Measurements from ENCODE around the gene CIZ1. TPM values are rescaled to one million over a fixed set of nuclear protein-coding genes. Genes with fewer than 3 reads are reported as not detected.

CIZ1 gene
- total RNA-seq, 1 donor from 2014 or later, result 164 TPM

- Mint-ChIP-seq H3K27ac (no peak overlapping the region), H3K4me1 (ENCODE audit: low read depth) (peaks cover 4% of the 10 kb centered on the region), H3K4me3 (ENCODE audit: low read depth) (no peak overlapping the region), H3K36me3 (ENCODE audit: insufficient read depth) (no peaks in the 10 kb centered on the region), H3K27me3 (peaks cover 12% of the 10 kb centered on the region), H3K9me3 (ENCODE audit: low read depth) (no peaks in the 10 kb centered on the region)
- TF ChIP-seq, protein P1, sequence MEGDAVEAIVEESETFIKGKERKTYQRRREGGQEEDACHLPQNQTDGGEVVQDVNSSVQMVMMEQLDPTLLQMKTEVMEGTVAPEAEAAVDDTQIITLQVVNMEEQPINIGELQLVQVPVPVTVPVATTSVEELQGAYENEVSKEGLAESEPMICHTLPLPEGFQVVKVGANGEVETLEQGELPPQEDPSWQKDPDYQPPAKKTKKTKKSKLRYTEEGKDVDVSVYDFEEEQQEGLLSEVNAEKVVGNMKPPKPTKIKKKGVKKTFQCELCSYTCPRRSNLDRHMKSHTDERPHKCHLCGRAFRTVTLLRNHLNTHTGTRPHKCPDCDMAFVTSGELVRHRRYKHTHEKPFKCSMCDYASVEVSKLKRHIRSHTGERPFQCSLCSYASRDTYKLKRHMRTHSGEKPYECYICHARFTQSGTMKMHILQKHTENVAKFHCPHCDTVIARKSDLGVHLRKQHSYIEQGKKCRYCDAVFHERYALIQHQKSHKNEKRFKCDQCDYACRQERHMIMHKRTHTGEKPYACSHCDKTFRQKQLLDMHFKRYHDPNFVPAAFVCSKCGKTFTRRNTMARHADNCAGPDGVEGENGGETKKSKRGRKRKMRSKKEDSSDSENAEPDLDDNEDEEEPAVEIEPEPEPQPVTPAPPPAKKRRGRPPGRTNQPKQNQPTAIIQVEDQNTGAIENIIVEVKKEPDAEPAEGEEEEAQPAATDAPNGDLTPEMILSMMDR (IDR thresholded peaks at IDR 0.05; ENCODE audit: unreplicated experiment), result no peak
- DNase-seq (ENCODE audit: low spot score, unreplicated experiment), result no peak
Measured at GRCh38 chr9:128152133-128153059, 39.0 kb downstream of the CIZ1 start.

DNA sequence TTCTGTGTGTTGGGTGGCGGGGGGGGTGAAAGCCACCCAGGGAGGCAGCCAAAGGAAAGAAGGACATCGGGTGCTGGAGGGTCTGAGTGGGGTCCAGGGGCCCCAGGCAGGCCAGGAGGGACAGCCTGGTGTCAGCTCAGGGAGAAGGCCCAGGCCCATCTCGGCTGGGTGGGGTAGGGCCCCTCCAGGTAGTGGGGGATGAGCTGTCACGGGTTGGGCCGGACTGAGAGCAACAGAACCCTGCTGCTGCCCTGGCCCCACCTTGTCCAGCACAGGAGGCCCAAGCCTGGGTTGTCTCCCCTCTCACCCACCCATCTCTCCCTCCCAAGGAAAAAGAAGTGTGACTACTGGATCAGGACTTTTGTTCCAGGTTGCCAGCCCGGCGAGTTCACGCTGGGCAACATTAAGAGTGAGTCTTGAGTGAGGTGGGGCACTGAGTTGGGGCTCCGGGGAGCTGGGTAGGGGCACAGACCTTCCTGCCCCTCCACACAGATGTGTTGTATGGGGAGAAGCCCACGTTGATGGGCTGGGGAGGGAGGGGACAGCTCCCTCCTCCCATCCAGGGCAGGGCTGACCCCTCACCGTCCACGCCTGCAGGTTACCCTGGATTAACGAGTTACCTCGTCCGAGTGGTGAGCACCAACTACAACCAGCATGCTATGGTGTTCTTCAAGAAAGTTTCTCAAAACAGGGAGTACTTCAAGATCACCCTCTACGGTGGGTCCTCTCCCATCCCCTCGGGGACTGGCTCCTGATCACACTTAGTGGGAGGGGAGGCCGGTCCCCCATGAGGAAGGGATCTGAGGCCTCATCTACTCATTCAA is 39.9 kb downstream of the CIZ1 start:
- TF ChIP-seq, protein P1 (IDR thresholded peaks at IDR 0.05; ENCODE audit: unreplicated experiment), result no peak
- no peak for DNase-seq (ENCODE audit: low spot score, unreplicated experiment)
- H3K4me3 Mint-ChIP-seq (ENCODE audit: low read depth), result no peak overlapping the region
- peaks cover 4% of the 10 kb centered on the region for H3K4me1 Mint-ChIP-seq (ENCODE audit: low read depth)
- peaks cover 12% of the 10 kb centered on the region for H3K27me3 Mint-ChIP-seq
- H3K9me3 Mint-ChIP-seq (ENCODE audit: low read depth), result no peaks in the 10 kb centered on the region
- no peaks in the 10 kb centered on the region for H3K36me3 Mint-ChIP-seq (ENCODE audit: insufficient read depth)
- H3K27ac Mint-ChIP-seq, result no peak overlapping the region

- DNase-seq (ENCODE audit: low spot score, unreplicated experiment), result no peak
- Mint-ChIP-seq H3K4me1 (ENCODE audit: low read depth) (peaks cover 4% of the 10 kb centered on the region), H3K27ac (peak overlapping the region; percentile 37), H3K4me3 (ENCODE audit: low read depth) (no peak overlapping the region), H3K27me3 (peaks cover 12% of the 10 kb centered on the region), H3K36me3 (ENCODE audit: insufficient read depth) (no peaks in the 10 kb centered on the region), H3K9me3 (ENCODE audit: low read depth) (no peaks in the 10 kb centered on the region)
- TF ChIP-seq, protein P1 (IDR thresholded peaks at IDR 0.05; ENCODE audit: unreplicated experiment), result peak; percentile 40
Measured at GRCh38 chr9:128150594-128151308, 40.6 kb downstream of the CIZ1 start.

DNA sequence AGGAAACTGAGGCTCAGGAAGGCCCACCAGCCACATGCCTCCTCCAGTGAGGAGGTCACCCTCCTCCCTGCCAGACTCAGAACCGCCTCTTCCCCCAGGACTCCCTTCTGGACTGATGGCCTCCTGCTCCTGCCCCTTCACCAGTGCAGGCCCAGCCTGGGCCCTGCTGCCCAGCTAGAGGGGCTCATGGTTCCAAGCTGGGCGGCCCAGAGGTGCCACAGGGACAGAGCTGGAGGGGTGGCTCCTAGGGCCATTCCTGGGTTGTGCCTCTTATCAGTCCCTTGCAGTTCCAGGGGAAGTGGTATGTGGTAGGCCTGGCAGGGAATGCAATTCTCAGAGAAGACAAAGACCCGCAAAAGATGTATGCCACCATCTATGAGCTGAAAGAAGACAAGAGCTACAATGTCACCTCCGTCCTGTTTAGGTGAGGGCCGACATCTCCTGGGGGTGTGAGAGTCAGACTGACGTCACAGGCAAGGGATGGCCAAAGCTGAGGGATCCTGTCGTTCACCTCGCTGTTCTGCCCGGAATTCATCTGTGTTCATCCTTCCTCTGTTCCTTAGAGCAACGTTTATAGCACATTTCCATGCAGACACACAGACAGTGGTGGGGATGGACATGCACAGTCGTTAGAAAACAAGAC is 41.3 kb downstream of the CIZ1 start:
- no peaks in the 10 kb centered on the region for H3K9me3 Mint-ChIP-seq (ENCODE audit: low read depth)
- peaks cover 12% of the 10 kb centered on the region for H3K27me3 Mint-ChIP-seq

More for the DNA sequence above, 41.3 kb downstream of the CIZ1 start:
- peaks cover 4% of the 10 kb centered on the region for H3K4me1 Mint-ChIP-seq (ENCODE audit: low read depth)
- peak overlapping the region; percentile 16 for H3K27ac Mint-ChIP-seq
- TF ChIP-seq, protein P1 (IDR thresholded peaks at IDR 0.05; ENCODE audit: unreplicated experiment), result no peak
- H3K4me3 Mint-ChIP-seq (ENCODE audit: low read depth), result no peak overlapping the region
- H3K36me3 Mint-ChIP-seq (ENCODE audit: insufficient read depth), result no peaks in the 10 kb centered on the region
- DNase-seq (ENCODE audit: low spot score, unreplicated experiment), result no peak

Data from progenitor cell of endocrine pancreas (in vitro differentiated cells).